H9 (cell line): ENCODE data around the gene SCP2D1. TPM values are rescaled to one million over a fixed set of nuclear protein-coding genes. Genes with fewer than 3 reads are reported as not detected.

ENCODE experiments used
- DNase-seq: peaks from one replicate; pipeline ENCODE4 v3.0.0-alpha.2; 2017
- H2AFZ ChIP-seq: one replicate; pipeline ENCODE4 v1.6.1; 2013; ENCODE audit warnings: mild to moderate bottlenecking, low read length, control low read depth, moderate library complexity
- H2AK5ac ChIP-seq: 2 replicates; pipeline ENCODE4 v1.6.1; 2013; ENCODE audit warnings: low read length, control low read depth, mixed read lengths; ENCODE audit not compliant: insufficient read length
- H2BK120ac ChIP-seq: one replicate; pipeline ENCODE4 v1.6.1; 2013; ENCODE audit warnings: low read depth, mild to moderate bottlenecking, low read length, control low read depth, inconsistent platforms; ENCODE audit not compliant: poor library complexity, severe bottlenecking
- H2BK12ac ChIP-seq: 2 replicates; pipeline ENCODE4 v1.6.1; 2013; ENCODE audit warnings: low read length, control low read depth, mixed read lengths, low read depth; ENCODE audit not compliant: insufficient read length
- H2BK15ac ChIP-seq: 2 replicates; pipeline ENCODE4 v1.6.1; 2013; ENCODE audit warnings: low read depth, low read length, control low read depth
- H2BK20ac ChIP-seq: one replicate; pipeline ENCODE4 v1.6.1; 2013; ENCODE audit warnings: low read depth, mild to moderate bottlenecking, low read length, control low read depth, inconsistent platforms; ENCODE audit not compliant: poor library complexity, severe bottlenecking
- H2BK5ac ChIP-seq: 2 replicates; pipeline ENCODE4 v1.6.1; 2013; ENCODE audit warnings: low read length, control low read depth, mixed read lengths; ENCODE audit not compliant: insufficient read length
- H3K14ac ChIP-seq: 2 replicates; pipeline ENCODE4 v1.6.1; 2013; ENCODE audit warnings: low read length, control low read depth; ENCODE audit not compliant: insufficient read depth
- H3K18ac ChIP-seq: 2 replicates; pipeline ENCODE4 v1.6.1; 2013; ENCODE audit warnings: low read depth, mild to moderate bottlenecking, mixed read lengths, low read length, control low read depth; ENCODE audit not compliant: insufficient read length
- H3K23ac ChIP-seq: 2 replicates; pipeline ENCODE4 v1.6.1; 2013; ENCODE audit warnings: low read length, control low read depth, mixed read lengths, low read depth; ENCODE audit not compliant: insufficient read length
- H3K23me2 ChIP-seq: 2 replicates; pipeline ENCODE4 v1.6.1; 2013; ENCODE audit warnings: low read depth, mild to moderate bottlenecking, mixed read lengths, low read length, control low read depth; ENCODE audit not compliant: insufficient read length, poor library complexity, severe bottlenecking
- H3K27ac ChIP-seq: 2 replicates; pipeline ENCODE4 v1.5.1; 2013; ENCODE audit warnings: low read length, control low read depth, mixed read lengths, low read depth; ENCODE audit not compliant: insufficient read length
- H3K27me3 ChIP-seq: 2 replicates; pipeline ENCODE4 v1.6.1; 2013; ENCODE audit warnings: low read length, control low read depth, inconsistent platforms; ENCODE audit not compliant: insufficient read depth
- H3K4ac ChIP-seq: 2 replicates; pipeline ENCODE4 v1.6.1; 2013; ENCODE audit warnings: low read depth, mild to moderate bottlenecking, control low read depth, inconsistent platforms, low read length, moderate library complexity
- H3K4me1 ChIP-seq: 2 replicates; pipeline ENCODE4 v1.6.1; 2013; ENCODE audit warnings: low read length, control low read depth, inconsistent platforms; ENCODE audit not compliant: insufficient read depth
- H3K4me2 ChIP-seq: 2 replicates; pipeline ENCODE4 v1.6.1; 2013; ENCODE audit warnings: low read length, control low read depth, mixed read lengths; ENCODE audit not compliant: insufficient read length, insufficient read depth
- H3K56ac ChIP-seq: 2 replicates; pipeline ENCODE4 v1.6.1; 2013; ENCODE audit warnings: low read depth, mild to moderate bottlenecking, mixed read lengths, low read length, control low read depth; ENCODE audit not compliant: insufficient read length
- H3K79me1 ChIP-seq: 2 replicates; pipeline ENCODE4 v1.6.1; 2013; ENCODE audit warnings: low read depth, mild to moderate bottlenecking, moderate library complexity, low read length, control low read depth, inconsistent platforms; ENCODE audit not compliant: insufficient read depth, poor library complexity, severe bottlenecking
- H3K79me2 ChIP-seq: 2 replicates; pipeline ENCODE4 v1.6.1; 2013; ENCODE audit warnings: low read length, control low read depth, inconsistent platforms; ENCODE audit not compliant: insufficient read depth
- H3K9ac ChIP-seq: 2 replicates; pipeline ENCODE4 v1.6.1; 2013; ENCODE audit warnings: low read length, control low read depth, mixed read lengths; ENCODE audit not compliant: insufficient read length; ENCODE audit errors: extremely low read depth
- H3K9me3 ChIP-seq: one replicate; pipeline ENCODE4 v1.6.1; 2013; ENCODE audit warnings: low read depth, low read length, inconsistent platforms; ENCODE audit not compliant: control insufficient read depth
- H3T11ph ChIP-seq: one replicate; pipeline ENCODE4 v1.6.1; 2013; ENCODE audit warnings: mild to moderate bottlenecking, low read length, control low read depth, inconsistent platforms
- H4K20me1 ChIP-seq: one replicate; pipeline ENCODE4 v1.6.1; 2013; ENCODE audit not compliant: control insufficient read depth, insufficient read length, insufficient read depth
- H4K5ac ChIP-seq: 2 replicates; pipeline ENCODE4 v1.6.1; 2013; ENCODE audit warnings: low read depth, mild to moderate bottlenecking, mixed read lengths, low read length, control low read depth; ENCODE audit not compliant: insufficient read length
- H4K8ac ChIP-seq: replicated peaks from 2 replicates; pipeline ENCODE4 v1.6.1; 2013; ENCODE audit warnings: low read length, control low read depth, mixed read lengths, low read depth; ENCODE audit not compliant: insufficient read length
- H4K91ac ChIP-seq: 2 replicates; pipeline ENCODE4 v1.6.1; 2013; ENCODE audit warnings: low read depth, mild to moderate bottlenecking, moderate library complexity, mixed read lengths, low read length, control low read depth; ENCODE audit not compliant: insufficient read length
- H3K27ac Mint-ChIP-seq, 3 experiments: 2 replicates in 2 of 3; 3 replicates in 1 of 3; pipeline ENCODE4 v1.8.0; 2020 to 2021; ENCODE audit warnings: mixed read lengths in 3 of 3, mild to moderate bottlenecking in 1 of 3, moderate library complexity in 1 of 3
- H3K27me3 Mint-ChIP-seq: 2 replicates; pipeline ENCODE4 v1.8.0; 2021; ENCODE audit warnings: low read depth, mild to moderate bottlenecking, moderate library complexity, mixed read lengths
- H3K36me3 Mint-ChIP-seq, 3 experiments: 2 replicates in 2 of 3; 3 replicates in 1 of 3; pipeline ENCODE4 v1.8.0; 2020 to 2021; ENCODE audit warnings: low read depth in 3 of 3, mixed read lengths in 3 of 3; ENCODE audit not compliant: insufficient read depth in 1 of 3
- H3K4me1 Mint-ChIP-seq, 2 experiments: 2 replicates each; pipeline ENCODE4 v1.8.0; 2020; ENCODE audit warnings: mixed read lengths in 2 of 2
- H3K4me3 Mint-ChIP-seq, 2 experiments: 2 replicates in 1 of 2; 3 replicates in 1 of 2; pipeline ENCODE4 v1.8.0; 2020 to 2021; ENCODE audit warnings: mild to moderate bottlenecking in 2 of 2, mixed read lengths in 2 of 2, moderate library complexity in 1 of 2
- H3K9me3 Mint-ChIP-seq, 2 experiments: 2 replicates in 1 of 2; 3 replicates in 1 of 2; pipeline ENCODE4 v1.8.0; 2020; ENCODE audit warnings: mild to moderate bottlenecking in 2 of 2, mixed read lengths in 2 of 2, moderate library complexity in 1 of 2
- CTCF ChIP-seq: fragments of 200-600 bp; sonication (generic); conservative IDR thresholded peaks from 3 replicates; pipeline ENCODE4 v1.8.0; 2021; ENCODE audit warnings: antibody characterized with exemption, mild to moderate bottlenecking
- WGBS: extraction: QIAGEN DNeasy Blood & Tissue Kit; methylation state at CpG from one replicate; pipeline ENCODE4 v1.1.7; 2013; ENCODE audit warnings: missing lambda C conversion rate, low lambda C conversion rate, mixed read lengths; ENCODE audit not compliant: insufficient read length; ENCODE audit errors: extremely low coverage; 5-methylcytosine and 5-hydroxymethylcytosine counted together
- total RNA-seq: library from RNA; stranded (reverse); gene quantifications from 2 replicates; pipeline ENCODE4 v1.2.1, GENCODE V29; 2021

SCP2D1 gene
- total RNA-seq, 1 experiment from 2014 or later: not detected

- Histone ChIP-seq H3T11ph (no peak overlapping the region), H2AFZ (no peak overlapping the region), H3K79me2 (no peaks in the 10 kb centered on the region), H3K23ac (no peak overlapping the region), H3K4ac (no peak overlapping the region), H4K20me1 (no peaks in the 10 kb centered on the region), H3K4me2 (no peak overlapping the region), H3K9ac (no peak overlapping the region), H2AK5ac (no peak overlapping the region), H3K18ac (no peak overlapping the region), H3K27ac (no peak overlapping the region), H3K4me1 (no peaks in the 10 kb centered on the region), H3K27me3 (peaks cover 28% of the 10 kb centered on the region), H3K23me2 (no peaks in the 10 kb centered on the region), H2BK12ac (no peak overlapping the region), H4K5ac (no peak overlapping the region), H2BK20ac (no peak overlapping the region), H4K8ac (no peak overlapping the region), H3K79me1 (no peaks in the 10 kb centered on the region), H3K14ac (no peak overlapping the region), H2BK5ac (no peak overlapping the region), H2BK15ac (no peak overlapping the region), H4K91ac (no peak overlapping the region), H3K56ac (no peak overlapping the region), H2BK120ac (no peak overlapping the region), H3K9me3 (no peaks in the 10 kb centered on the region)
- peaks cover 13 to 19% of the 10 kb centered on the region in 2 experiments for H3K4me1 Mint-ChIP-seq
- H3K27ac Mint-ChIP-seq: no peak overlapping the region
- peaks cover 100% of the 10 kb centered on the region for H3K27me3 Mint-ChIP-seq
- DNase-seq: no peak
- no peaks in the 10 kb centered on the region; a peak in 1 of 7 replicates for H3K36me3 Mint-ChIP-seq
- H3K4me3 Mint-ChIP-seq: no peak overlapping the region
- WGBS: no CpG with 5 or more reads among the region's 4 CpGs
- TF ChIP-seq CTCF: no peak
- peaks cover 3 to 6% of the 10 kb centered on the region in 2 experiments for H3K9me3 Mint-ChIP-seq
Measured at GRCh38 chr20:18853216-18853615, 39.6 kb downstream of the SCP2D1 start.
